HepG2 (cell line): ENCODE measurements around the gene NAT9. TPM values are rescaled to one million over a fixed set of nuclear protein-coding genes. Genes with fewer than 3 reads are reported as not detected.

ENCODE experiments used
- ATAC-seq: fragments of 200-7000 bp; cut with Tn5 transposase; 3 replicates; pipeline ENCODE4 v1.9.1; 2020; ENCODE audit warnings: mild to moderate bottlenecking, moderate library complexity
- BruUV-seq: library from RNA; stranded (reverse); fragments of 400-500 nt; replicated peaks from 2 replicates; lab custom pipeline; 2021; lab: Mats Ljungman, UMichigan
- CTCF ChIA-PET: fragments of 300-600 bp; formaldehyde crosslinking; extraction: SDS; loops from one replicate; lab custom pipeline; 2021; ENCODE audit warnings: low total read pairs, inconsistent platforms, low intra/inter-chr PET ratio; lab: Yijun Ruan, JAX
- POLR2A ChIA-PET: fragments of 350-600 bp; sonication (Branson Sonifier 250); formaldehyde crosslinking; loops from one replicate; lab custom pipeline; 2020; ENCODE audit warnings: antibody characterized with exemption, inconsistent platforms; lab: Yijun Ruan, JAX
- DNase-seq: peaks from one replicate; pipeline ENCODE4 v3.0.0-alpha.2; 2015; ENCODE audit warnings: low spot score
- FAIRE-seq: peaks from 3 replicates; lab custom pipeline; 2011; peaks lifted over from hg19 to GRCh38; lab: Jason Lieb, UNC
- H2AFZ ChIP-seq: one replicate; pipeline ENCODE4 v1.6.1; 2011; ENCODE audit warnings: low read length, inconsistent platforms
- H3K27ac ChIP-seq: fragments of 300-600 bp; 3 replicates; pipeline ENCODE4 v1.8.0; 2011; ENCODE audit warnings: mixed run types, mild to moderate bottlenecking, mixed read lengths, low read length, inconsistent platforms; ENCODE audit not compliant: insufficient read depth; ENCODE audit errors: extremely low read length
- H3K27me3 ChIP-seq, 2 experiments: fragments of 200-600 bp in 1 of 2; 2 replicates in 1 of 2; 3 replicates in 1 of 2; pipeline versions ENCODE4 v1.6.0 to v1.8.0; 2011; ENCODE audit warnings: low read length in 2 of 2, mild to moderate bottlenecking in 2 of 2, moderate library complexity in 2 of 2, inconsistent platforms in 1 of 2; ENCODE audit not compliant: insufficient read depth in 2 of 2, control insufficient read depth in 1 of 2
- H3K36me3 ChIP-seq, 2 experiments: fragments of 200-600 bp in 1 of 2; replicated peaks in 1 of 2; 2 replicates in 1 of 2; 3 replicates in 1 of 2; pipeline versions ENCODE4 v1.5.1 to v1.8.0; 2011; ENCODE audit warnings: low read length in 2 of 2, inconsistent platforms in 1 of 2; ENCODE audit not compliant: insufficient read depth in 2 of 2, control insufficient read depth in 1 of 2
- H3K4me1 ChIP-seq: 2 replicates; pipeline ENCODE4 v1.5.1; 2012; ENCODE audit warnings: low read length, inconsistent platforms; ENCODE audit not compliant: insufficient read depth
- H3K4me2 ChIP-seq: 2 replicates; pipeline ENCODE4 v1.6.0; 2011; ENCODE audit warnings: low read depth, low read length, inconsistent platforms
- H3K4me3 ChIP-seq, 3 experiments: fragments of 200-600 bp in 1 of 3; sonication (generic), shearing (Covaris generic) in 1 of 3; replicated peaks in 1 of 3; 2 replicates each; pipeline ENCODE4 v1.5.1; 2011 to 2016; ENCODE audit warnings: low read length in 3 of 3, inconsistent platforms in 2 of 3, low read depth in 2 of 3, mild to moderate bottlenecking in 2 of 3, control low read depth in 1 of 3, mixed read lengths in 1 of 3; ENCODE audit not compliant: insufficient read depth in 1 of 3
- H3K79me2 ChIP-seq: one replicate; pipeline ENCODE4 v1.6.1; 2011; ENCODE audit warnings: low read length, inconsistent platforms; ENCODE audit not compliant: insufficient read depth
- H3K9ac ChIP-seq: 2 replicates; pipeline ENCODE4 v1.6.0; 2011; ENCODE audit warnings: mild to moderate bottlenecking, low read depth, low read length, inconsistent platforms; ENCODE audit not compliant: insufficient read depth
- H3K9me3 ChIP-seq: 2 replicates; pipeline ENCODE4 v1.5.1; 2012; ENCODE audit warnings: mild to moderate bottlenecking, low read length
- H4K20me1 ChIP-seq: 2 replicates; pipeline ENCODE4 v1.6.0; 2011; ENCODE audit warnings: inconsistent platforms, mild to moderate bottlenecking, low read length, moderate library complexity; ENCODE audit not compliant: insufficient read depth
- GATA4 ChIP-seq: sonication (generic); IDR thresholded peaks from 2 replicates; pipeline ENCODE4 v1.6.1; 2016; ENCODE audit warnings: antibody characterized with exemption, low read depth, borderline replicate concordance
- MYNN ChIP-seq: sonication (generic); formaldehyde crosslinking; IDR thresholded peaks from 2 replicates; pipeline ENCODE4 v1.4.0; 2020; ENCODE audit warnings: mild to moderate bottlenecking, low read depth, missing genetic modification reagents
- NBN ChIP-seq: fragments of 450-650 bp; conservative IDR thresholded peaks from 2 replicates; pipeline ENCODE4 v1.6.1; 2017
- SP4 ChIP-seq: sonication (generic); formaldehyde crosslinking; IDR thresholded peaks from 2 replicates; pipeline ENCODE4 v1.8.1; 2023; ENCODE audit warnings: mild to moderate bottlenecking, missing genetic modification reagents
- ZNF577 ChIP-seq: sonication (generic); formaldehyde crosslinking; IDR thresholded peaks from 2 replicates; pipeline ENCODE4 v1.4.0; 2020; ENCODE audit warnings: mild to moderate bottlenecking, low read depth, missing genetic modification reagents, borderline replicate concordance
- ZNF589 ChIP-seq: sonication (generic); formaldehyde crosslinking; conservative IDR thresholded peaks from 2 replicates; pipeline ENCODE4 v1.8.0; 2022; ENCODE audit warnings: mild to moderate bottlenecking, moderate library complexity, missing genetic modification reagents
- ZNF768 ChIP-seq: sonication (generic); formaldehyde crosslinking; IDR thresholded peaks from 2 replicates; pipeline ENCODE4 v1.4.0; 2020; ENCODE audit warnings: missing genetic modification reagents
- WGBS: methylation state at CpG from one replicate; pipeline ENCODE4 v1.1.6; 2017; ENCODE audit warnings: low lambda C conversion rate; 5-methylcytosine and 5-hydroxymethylcytosine counted together
- in situ Hi-C: cut with HindIII; loops from 2 replicates; pipeline ENCODE4 v1.10.0; 2017; ENCODE audit warnings: low pct_unique_long_range_greater_than_20kb; ENCODE audit not compliant: extremely low pct_ligation_motif_present
- intact Hi-C: fragments of 100-400 bp; cut with micrococcal nuclease; formaldehyde crosslinking; loops from one replicate; pipeline ENCODE4 v1.10.0; 2022; ENCODE audit not compliant: unreplicated experiment
- polyA plus RNA-seq, 8 experiments: library from polyadenylated mRNA; depleted of rRNA in 3 of 8; stranded (reverse) in 7 of 8; unstranded in 1 of 8; fragments of >200 nt; fragmentation: Illumina TruSeq in 4 of 8; extraction: Trizol in 4 of 8; gene quantifications; 2 replicates each; pipeline versions ENCODE4 v1.2.1 to v1.2.3, GENCODE V29; 2011 to 2016; ENCODE audit warnings: low read depth in 4 of 8, missing spikeins in 1 of 8, mixed read lengths in 1 of 8; ENCODE audit not compliant: insufficient read depth in 1 of 8
- total RNA-seq, 5 experiments: library from RNA; depleted of rRNA; stranded (reverse); fragments of >200 nt; fragmentation: Illumina TruSeq; extraction: Trizol; gene quantifications; 2 replicates each; pipeline ENCODE4 v1.2.3, GENCODE V29; 2016; ENCODE audit warnings: low read depth in 1 of 5
- TF ChIP-seq, protein P1 (sequence below): sonication (generic); formaldehyde crosslinking; IDR thresholded peaks from 2 replicates; pipeline ENCODE4 v1.4.0; 2020; ENCODE audit warnings: missing genetic modification reagents

Gene NAT9
- total and polyA plus RNA-seq, 2 of the 13 experiments (the other 11 are each of a cell fraction or from before 2014, with no cell fraction given), result 39.7 to 44.2 TPM

DNA sequence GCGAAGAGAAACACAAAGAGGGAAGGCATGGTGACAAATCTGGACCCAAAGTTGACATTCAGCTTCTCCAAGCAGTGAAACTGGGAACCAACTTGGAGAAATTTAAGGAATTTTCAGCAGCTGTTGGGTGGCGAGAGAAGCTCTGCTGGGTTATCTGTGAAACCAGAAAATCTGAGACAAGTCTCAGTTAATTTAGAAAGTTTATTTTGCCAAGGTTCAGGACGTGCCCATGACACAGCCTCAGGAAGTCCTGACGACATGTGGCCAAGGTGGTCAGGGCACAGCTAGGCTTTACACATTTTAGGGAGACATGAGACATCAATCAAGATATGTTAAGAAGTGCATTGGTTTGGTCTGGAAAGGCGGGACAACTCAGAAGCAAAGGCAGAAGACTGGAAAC, 52.3 kb downstream of the NAT9 start:
- FAIRE-seq, result no peak
- ATAC-seq, result no peak
- in situ Hi-C loops, result no loop called here
- H3K27me3 ChIP-seq, result peaks cover 2 to 4% of the 10 kb centered on the region in 2 experiments; a peak in 2 of 5 replicates
- intact Hi-C loops, result no loop called here
- no peaks in the 10 kb centered on the region for H3K36me3 ChIP-seq
- peaks cover 8% of the 10 kb centered on the region; the same call in 1 of the 2 replicates for H3K9me3 ChIP-seq
- no TSS peak for BruUV-seq
- H3K79me2 ChIP-seq, result no peaks in the 10 kb centered on the region
- no peaks in the 10 kb centered on the region for H3K4me1 ChIP-seq
- no peak for DNase-seq
- TF ChIP-seq ZNF589 (CRISPR knock-in tag) (no peak), SP4 (CRISPR knock-in tag) (no peak), ZNF577 (no peak), NBN (no peak), ZNF768 (CRISPR knock-in tag) (no peak), MYNN (CRISPR knock-in tag) (no peak), GATA4 (no peak)
- TF ChIP-seq, protein P1, sequence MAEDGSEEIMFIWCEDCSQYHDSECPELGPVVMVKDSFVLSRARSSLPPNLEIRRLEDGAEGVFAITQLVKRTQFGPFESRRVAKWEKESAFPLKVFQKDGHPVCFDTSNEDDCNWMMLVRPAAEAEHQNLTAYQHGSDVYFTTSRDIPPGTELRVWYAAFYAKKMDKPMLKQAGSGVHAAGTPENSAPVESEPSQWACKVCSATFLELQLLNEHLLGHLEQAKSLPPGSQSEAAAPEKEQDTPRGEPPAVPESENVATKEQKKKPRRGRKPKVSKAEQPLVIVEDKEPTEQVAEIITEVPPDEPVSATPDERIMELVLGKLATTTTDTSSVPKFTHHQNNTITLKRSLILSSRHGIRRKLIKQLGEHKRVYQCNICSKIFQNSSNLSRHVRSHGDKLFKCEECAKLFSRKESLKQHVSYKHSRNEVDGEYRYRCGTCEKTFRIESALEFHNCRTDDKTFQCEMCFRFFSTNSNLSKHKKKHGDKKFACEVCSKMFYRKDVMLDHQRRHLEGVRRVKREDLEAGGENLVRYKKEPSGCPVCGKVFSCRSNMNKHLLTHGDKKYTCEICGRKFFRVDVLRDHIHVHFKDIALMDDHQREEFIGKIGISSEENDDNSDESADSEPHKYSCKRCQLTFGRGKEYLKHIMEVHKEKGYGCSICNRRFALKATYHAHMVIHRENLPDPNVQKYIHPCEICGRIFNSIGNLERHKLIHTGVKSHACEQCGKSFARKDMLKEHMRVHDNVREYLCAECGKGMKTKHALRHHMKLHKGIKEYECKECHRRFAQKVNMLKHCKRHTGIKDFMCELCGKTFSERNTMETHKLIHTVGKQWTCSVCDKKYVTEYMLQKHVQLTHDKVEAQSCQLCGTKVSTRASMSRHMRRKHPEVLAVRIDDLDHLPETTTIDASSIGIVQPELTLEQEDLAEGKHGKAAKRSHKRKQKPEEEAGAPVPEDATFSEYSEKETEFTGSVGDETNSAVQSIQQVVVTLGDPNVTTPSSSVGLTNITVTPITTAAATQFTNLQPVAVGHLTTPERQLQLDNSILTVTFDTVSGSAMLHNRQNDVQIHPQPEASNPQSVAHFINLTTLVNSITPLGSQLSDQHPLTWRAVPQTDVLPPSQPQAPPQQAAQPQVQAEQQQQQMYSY, result no peak
- no peak overlapping the region for H3K4me2 ChIP-seq
- POLR2A ChIA-PET, result no interaction called here
- no peak overlapping the region for H3K4me3 ChIP-seq
- no peak overlapping the region for H2AFZ ChIP-seq
- H3K27ac ChIP-seq, result no peak overlapping the region
- no peak overlapping the region for H3K9ac ChIP-seq
- H4K20me1 ChIP-seq, result no peaks in the 10 kb centered on the region
- CTCF ChIA-PET, result no interaction called here
- 44% methylated on average over 5 of the region's 5 CpGs for WGBS
